ENCODE measurements around the gene PALLD. TPM values are rescaled to one million over a fixed set of nuclear protein-coding genes. Genes with fewer than 3 reads are reported as not detected.

The PALLD gene
- total RNA-seq, 1 experiment from 2014 or later: 23.7 TPM

GRCh38 chr4:168662297-168662984, 165.6 kb downstream of the PALLD start:
- ATAC-seq: no peak
- CTCF ChIA-PET: no interaction called here
- peaks cover 14% of the 10 kb centered on the region for H3K4me1 Mint-ChIP-seq
- DNase-seq (ENCODE audit: low spot score): no peak
- no peaks in the 10 kb centered on the region for H3K36me3 Mint-ChIP-seq
- TF ChIP-seq SMAD3 (CRISPR knock-in tag; IDR thresholded peaks at IDR 0.05; ENCODE audit: borderline replicate concordance) (no peak), ZNF423 (CRISPR knock-in tag; IDR thresholded peaks at IDR 0.05) (no peak), EMX1 (CRISPR knock-in tag; IDR thresholded peaks at IDR 0.05) (no peak), CDX4 (CRISPR knock-in tag; IDR thresholded peaks at IDR 0.05; ENCODE audit: borderline replicate concordance) (no peak), TCF7 (CRISPR knock-in tag; IDR thresholded peaks at IDR 0.05; ENCODE audit: low read depth) (no peak)
- no peaks in the 10 kb centered on the region for H3K27me3 Mint-ChIP-seq (ENCODE audit: low read depth)
- no peaks in the 10 kb centered on the region for H3K9me3 Mint-ChIP-seq
- no peak overlapping the region for H3K27ac Mint-ChIP-seq
- POLR2A ChIA-PET: no interaction called here
- no peak overlapping the region for H3K4me3 Mint-ChIP-seq

GRCh38 chr4:168664242-168664891, 167.5 kb downstream of the PALLD start:
- ChIA-PET POLR2A (no interaction called here), CTCF (no interaction called here)
- H3K4me1 Mint-ChIP-seq: peaks cover 21% of the 10 kb centered on the region
- ATAC-seq (no peak), DNase-seq (ENCODE audit: low spot score) (no peak)
- no peak overlapping the region for H3K4me3 Mint-ChIP-seq
- no peaks in the 10 kb centered on the region for H3K9me3 Mint-ChIP-seq
- H3K27me3 Mint-ChIP-seq (ENCODE audit: low read depth): no peaks in the 10 kb centered on the region
- H3K27ac Mint-ChIP-seq: no peak overlapping the region
- H3K36me3 Mint-ChIP-seq: no peaks in the 10 kb centered on the region
- TF ChIP-seq CREM (CRISPR knock-in tag; IDR thresholded peaks at IDR 0.05): no peak
- no peak for TF ChIP-seq KAT7 (CRISPR knock-in tag; IDR thresholded peaks at IDR 0.05; ENCODE audit: borderline replicate concordance)
- TF ChIP-seq ZNF423 (CRISPR knock-in tag; IDR thresholded peaks at IDR 0.05): no peak
- no peak for TF ChIP-seq ZNF138 (CRISPR knock-in tag; conservative IDR thresholded peaks at IDR 0.05)
- TF ChIP-seq OVOL2 (CRISPR knock-in tag; IDR thresholded peaks at IDR 0.05; ENCODE audit: borderline replicate concordance): no peak
- TF ChIP-seq TCF7 (CRISPR knock-in tag; IDR thresholded peaks at IDR 0.05; ENCODE audit: low read depth): no peak
- TF ChIP-seq AR (CRISPR knock-in tag; IDR thresholded peaks at IDR 0.05): no peak
- TF ChIP-seq SMAD4 (CRISPR knock-in tag; IDR thresholded peaks at IDR 0.05): no peak
- TF ChIP-seq AFF4 (CRISPR knock-in tag; IDR thresholded peaks at IDR 0.05; ENCODE audit: borderline replicate concordance): no peak
- no peak for TF ChIP-seq E2F1 (CRISPR knock-in tag; IDR thresholded peaks at IDR 0.05)
- no peak for TF ChIP-seq CDX4 (CRISPR knock-in tag; IDR thresholded peaks at IDR 0.05; ENCODE audit: borderline replicate concordance)
- no peak for TF ChIP-seq JAZF1 (CRISPR knock-in tag; IDR thresholded peaks at IDR 0.05)
- TF ChIP-seq ZNF396 (CRISPR knock-in tag; IDR thresholded peaks at IDR 0.05; ENCODE audit: borderline replicate concordance): no peak
- TF ChIP-seq ZNF232 (CRISPR knock-in tag; IDR thresholded peaks at IDR 0.05): no peak
- no peak for TF ChIP-seq FOXP4 (CRISPR knock-in tag; IDR thresholded peaks at IDR 0.05)
- no peak for TF ChIP-seq ZNF425 (CRISPR knock-in tag; conservative IDR thresholded peaks at IDR 0.05)
- no peak for TF ChIP-seq GABPB1 (CRISPR knock-in tag; IDR thresholded peaks at IDR 0.05)

Measured in WTC11 (cell line).